ENCODE results near the gene REG1A. TPM values are rescaled to one million over a fixed set of nuclear protein-coding genes. Genes with fewer than 3 reads are reported as not detected.

The REG1A gene
- polyA plus RNA-seq, 3 donors = not detected

Other genes starting within 250 kb of the REG1A start
- not detected for gene REG3G, start 94.8 kb upstream of the REG1A start, polyA plus RNA-seq (ENCODE audit: insufficient read length in 3 of 3)
- not detected for gene REG1B, start 32.5 kb upstream of the REG1A start, polyA plus RNA-seq (ENCODE audit: insufficient read length in 3 of 3)
- not detected for gene REG3A, start 39.3 kb downstream of the REG1A start, polyA plus RNA-seq (ENCODE audit: insufficient read length in 3 of 3)